ENCODE results near the gene CALML6.

Gene CALML6

GRCh38 chr1:1938613-1939295 lies 23.7 kb downstream of the CALML6 start:
- TF ChIP-seq CTCF (conservative IDR thresholded peaks at IDR 0.05; ENCODE audit: low read depth, low read length): no peak
- no peak for DNase-seq (ENCODE audit: low read depth)
- no peak overlapping the region for H3K4me3 ChIP-seq (ENCODE audit: low read depth, low read length)

GRCh38 chr1:1939296-1940122 lies 24.4 kb downstream of the CALML6 start:
- H3K4me3 ChIP-seq (ENCODE audit: low read depth, low read length): no peak overlapping the region
- no peak for TF ChIP-seq CTCF (conservative IDR thresholded peaks at IDR 0.05; ENCODE audit: low read depth, low read length)
- no peak for DNase-seq (ENCODE audit: low read depth)

- no peak overlapping the region for H3K4me3 ChIP-seq (ENCODE audit: low read depth, low read length)
- no peak for DNase-seq (ENCODE audit: low read depth)
- TF ChIP-seq CTCF (conservative IDR thresholded peaks at IDR 0.05; ENCODE audit: low read depth, low read length): no peak
Observed at GRCh38 chr1:1940123-1940425, 25.0 kb downstream of the CALML6 start.

GRCh38 chr1:1941211-1941841 lies 26.3 kb downstream of the CALML6 start:
- no peak overlapping the region for H3K4me3 ChIP-seq (ENCODE audit: low read depth, low read length)
- TF ChIP-seq CTCF (conservative IDR thresholded peaks at IDR 0.05; ENCODE audit: low read depth, low read length): no peak
- DNase-seq (ENCODE audit: low read depth): no peak

GRCh38 chr1:1941868-1942752 lies 27.1 kb downstream of the CALML6 start:
- H3K4me3 ChIP-seq (ENCODE audit: low read depth, low read length): no peak overlapping the region
- DNase-seq (ENCODE audit: low read depth): no peak
- TF ChIP-seq CTCF (conservative IDR thresholded peaks at IDR 0.05; ENCODE audit: low read depth, low read length): no peak

GRCh38 chr1:1942753-1943656 lies 27.9 kb downstream of the CALML6 start:
- no peak overlapping the region for H3K4me3 ChIP-seq (ENCODE audit: low read depth, low read length)
- TF ChIP-seq CTCF (conservative IDR thresholded peaks at IDR 0.05; ENCODE audit: low read depth, low read length): no peak
- DNase-seq (ENCODE audit: low read depth): no peak

All from choroid plexus epithelial cell (primary cell).